ENCODE data around the gene PTGER2. TPM values are rescaled to one million over a fixed set of nuclear protein-coding genes. Genes with fewer than 3 reads are reported as not detected.
A peak's percentile ranks its signal among the peaks of the same experiment; 100 is the strongest.

Gene PTGER2
- total RNA-seq, 2 experiments from 2014 or later = 20.8 to 23.3 TPM

GRCh38 chr14:52342849-52343596 is 28.9 kb downstream of the PTGER2 start:
- Mint-ChIP-seq H3K9me3 (peaks cover 2% of the 10 kb centered on the region), H3K27ac (no peak overlapping the region), H3K4me3 (no peak overlapping the region), H3K4me1 (peaks cover 4% of the 10 kb centered on the region), H3K36me3 (no peaks in the 10 kb centered on the region), H3K27me3 (no peaks in the 10 kb centered on the region)
- DNase-seq = no peak

GRCh38 chr14:52346778-52347177 is 32.7 kb downstream of the PTGER2 start:
- Mint-ChIP-seq H3K4me3 (no peak overlapping the region), H3K36me3 (no peaks in the 10 kb centered on the region), H3K27ac (no peak overlapping the region), H3K27me3 (no peaks in the 10 kb centered on the region), H3K9me3 (peaks cover 2% of the 10 kb centered on the region), H3K4me1 (peaks cover 27% of the 10 kb centered on the region)
- DNase-seq = no peak

GRCh38 chr14:52348279-52348678 is 34.2 kb downstream of the PTGER2 start:
- Mint-ChIP-seq H3K4me1 (peaks cover 40% of the 10 kb centered on the region), H3K9me3 (peaks cover 2% of the 10 kb centered on the region), H3K27ac (no peak overlapping the region), H3K36me3 (no peaks in the 10 kb centered on the region), H3K27me3 (no peaks in the 10 kb centered on the region), H3K4me3 (no peak overlapping the region)
- DNase-seq = no peak

GRCh38 chr14:52348776-52349175 is 34.7 kb downstream of the PTGER2 start:
- Mint-ChIP-seq H3K4me1 (peaks cover 44% of the 10 kb centered on the region), H3K36me3 (no peaks in the 10 kb centered on the region), H3K4me3 (no peak overlapping the region), H3K27me3 (no peaks in the 10 kb centered on the region), H3K9me3 (peaks cover 2% of the 10 kb centered on the region), H3K27ac (no peak overlapping the region)
- DNase-seq = no peak

DNA sequence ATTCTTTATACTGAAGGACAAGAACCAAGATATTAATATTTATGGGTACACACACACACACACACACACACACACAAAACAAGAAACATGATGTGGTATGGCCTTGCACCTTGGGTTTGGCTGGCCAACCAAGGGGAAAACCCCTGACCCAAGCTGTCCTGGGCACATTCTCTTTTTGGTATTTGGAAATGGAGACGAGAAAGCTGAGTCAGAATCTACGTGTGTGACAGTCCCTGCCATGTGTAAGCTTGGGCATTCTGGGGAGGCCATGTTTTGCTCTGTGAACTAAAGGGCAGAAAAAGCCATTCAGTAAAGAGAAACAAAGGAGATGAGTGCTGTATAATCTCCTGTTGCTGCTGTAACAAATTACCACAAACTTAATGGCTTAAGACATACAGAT is 35.6 kb downstream of the PTGER2 start:
- Mint-ChIP-seq H3K4me1 (peaks cover 52% of the 10 kb centered on the region), H3K9me3 (peaks cover 4% of the 10 kb centered on the region), H3K27ac (no peak overlapping the region), H3K27me3 (no peaks in the 10 kb centered on the region), H3K36me3 (peaks cover 2% of the 10 kb centered on the region), H3K4me3 (no peak overlapping the region)
- no peak for DNase-seq

DNA sequence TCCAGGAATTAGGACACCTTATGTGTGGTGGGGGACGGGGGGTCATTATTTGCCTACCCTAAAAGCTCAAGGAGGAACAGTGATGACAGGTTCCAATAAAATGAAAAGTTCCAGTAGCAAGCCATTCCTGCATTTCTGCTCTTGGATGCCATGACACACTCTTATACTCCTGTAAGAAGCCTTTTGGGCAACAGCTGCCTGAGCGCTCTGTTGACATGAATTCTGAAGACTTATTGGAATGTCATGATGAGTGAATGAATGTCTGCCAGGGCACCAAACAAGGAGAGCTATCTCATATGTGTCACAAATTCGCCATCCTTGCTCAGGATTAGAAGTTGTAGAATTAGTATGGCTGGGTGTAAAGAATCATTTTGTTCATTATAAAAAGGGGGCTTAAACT is 36.3 kb downstream of the PTGER2 start:
- Mint-ChIP-seq H3K4me3 (no peak overlapping the region), H3K9me3 (peaks cover 7% of the 10 kb centered on the region), H3K27ac (peak overlapping the region; percentile 99), H3K36me3 (peaks cover 6% of the 10 kb centered on the region), H3K4me1 (peaks cover 60% of the 10 kb centered on the region), H3K27me3 (no peaks in the 10 kb centered on the region)
- DNase-seq = no peak

DNA sequence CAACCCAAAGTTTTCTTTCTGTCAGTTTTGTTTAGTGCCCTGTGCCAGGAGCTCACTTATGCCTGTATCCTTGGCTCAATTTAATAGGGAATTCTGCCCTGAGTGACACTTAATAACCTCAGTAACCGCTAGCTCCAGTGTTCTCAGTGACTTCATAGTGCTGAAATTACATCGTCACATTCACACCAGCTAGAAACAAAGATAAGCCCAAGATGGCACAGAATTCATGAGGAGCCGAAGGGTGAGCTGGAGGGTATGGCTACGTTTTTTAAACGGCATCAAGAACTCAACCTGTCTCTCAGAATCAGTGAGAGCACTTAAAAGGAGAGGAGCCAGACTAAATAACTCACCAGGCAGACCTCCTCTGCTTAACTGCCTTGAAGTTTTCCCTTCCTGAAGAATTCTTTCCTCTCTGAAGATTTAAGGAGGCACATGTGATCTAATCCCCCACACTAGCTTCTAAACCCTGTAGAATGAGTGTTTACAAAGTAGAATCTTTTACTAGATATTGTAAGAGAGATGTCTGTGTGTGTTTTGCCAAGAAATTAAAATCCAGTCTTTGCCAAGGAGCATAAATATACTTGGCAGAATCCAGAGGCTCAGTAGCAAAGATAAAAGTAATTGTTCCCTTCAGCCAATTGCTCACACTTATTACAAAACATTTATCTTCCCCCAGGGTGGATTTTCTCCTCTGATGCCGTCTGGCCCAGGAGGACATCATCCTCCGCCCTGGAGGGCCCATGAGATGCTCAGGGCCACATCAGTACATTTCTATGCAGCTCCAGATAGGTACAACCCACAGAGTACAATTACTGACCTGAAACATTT is 37.3 kb downstream of the PTGER2 start:
- H3K36me3 Mint-ChIP-seq = peaks cover 6% of the 10 kb centered on the region
- H3K27me3 Mint-ChIP-seq = no peaks in the 10 kb centered on the region
- H3K4me1 Mint-ChIP-seq = peaks cover 66% of the 10 kb centered on the region

DNA sequence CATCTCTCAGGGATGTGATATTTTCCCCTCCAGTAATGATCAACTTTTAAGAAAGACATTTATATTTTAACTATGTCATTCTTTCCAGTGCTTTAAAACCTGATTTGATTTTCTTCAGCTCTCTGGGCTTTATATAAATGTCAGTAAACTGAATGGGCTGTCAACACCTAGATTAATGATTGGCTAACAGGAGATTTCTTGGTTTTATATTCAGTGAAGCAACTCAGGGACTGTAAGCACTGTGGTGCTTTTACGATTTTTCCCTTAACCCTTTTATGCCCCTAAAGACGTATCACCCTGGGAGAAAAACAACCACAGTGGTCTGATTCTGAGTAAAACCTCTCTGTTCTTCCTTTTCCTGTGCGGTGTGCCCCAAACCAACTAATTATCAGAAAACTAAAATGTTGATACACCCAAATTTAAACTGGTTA is 38.0 kb downstream of the PTGER2 start:
- H3K4me3 Mint-ChIP-seq = peak overlapping the region; percentile 67
- H3K27ac Mint-ChIP-seq = peak overlapping the region; percentile 99
- peaks cover 6% of the 10 kb centered on the region for H3K36me3 Mint-ChIP-seq
- H3K4me1 Mint-ChIP-seq = peaks cover 66% of the 10 kb centered on the region
- H3K9me3 Mint-ChIP-seq = peaks cover 10% of the 10 kb centered on the region
- DNase-seq = peak; percentile 53
- no peaks in the 10 kb centered on the region for H3K27me3 Mint-ChIP-seq

More for the DNA sequence above, 37.3 kb downstream of the PTGER2 start:
- H3K9me3 Mint-ChIP-seq = peaks cover 10% of the 10 kb centered on the region
- DNase-seq = peak; percentile 42
- peak overlapping the region; percentile 67 for H3K4me3 Mint-ChIP-seq
- peak overlapping the region; percentile 99 for H3K27ac Mint-ChIP-seq

GRCh38 chr14:52352569-52352968 is 38.5 kb downstream of the PTGER2 start:
- DNase-seq = no peak
- Mint-ChIP-seq H3K9me3 (peaks cover 10% of the 10 kb centered on the region), H3K36me3 (peaks cover 6% of the 10 kb centered on the region), H3K4me1 (peaks cover 66% of the 10 kb centered on the region), H3K4me3 (peak overlapping the region; percentile 67), H3K27ac (peak overlapping the region; percentile 99), H3K27me3 (no peaks in the 10 kb centered on the region)

DNA sequence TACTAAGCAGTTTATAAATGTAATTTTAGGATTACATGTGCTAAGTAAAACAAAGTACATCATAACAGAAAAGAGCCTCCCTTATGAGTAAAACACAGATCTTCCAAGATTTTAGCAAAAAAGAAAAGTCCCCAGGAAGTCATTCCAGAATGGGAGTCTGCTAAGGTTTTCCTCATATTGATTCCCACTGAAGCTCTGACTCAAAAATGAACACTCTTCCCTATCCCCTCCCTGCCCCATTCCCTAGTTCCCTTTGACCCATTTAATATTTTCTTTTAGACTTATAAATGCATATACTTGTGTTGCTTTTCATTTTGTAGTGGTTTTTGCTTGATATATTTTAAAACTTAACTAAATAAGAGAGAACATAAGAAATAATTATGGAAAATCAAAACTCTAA is 40.1 kb downstream of the PTGER2 start:
- peaks cover 6% of the 10 kb centered on the region for H3K36me3 Mint-ChIP-seq
- H3K27ac Mint-ChIP-seq = no peak overlapping the region
- peaks cover 10% of the 10 kb centered on the region for H3K9me3 Mint-ChIP-seq
- no peak for DNase-seq
- no peaks in the 10 kb centered on the region for H3K27me3 Mint-ChIP-seq
- H3K4me3 Mint-ChIP-seq = no peak overlapping the region
- peaks cover 65% of the 10 kb centered on the region for H3K4me1 Mint-ChIP-seq

DNA sequence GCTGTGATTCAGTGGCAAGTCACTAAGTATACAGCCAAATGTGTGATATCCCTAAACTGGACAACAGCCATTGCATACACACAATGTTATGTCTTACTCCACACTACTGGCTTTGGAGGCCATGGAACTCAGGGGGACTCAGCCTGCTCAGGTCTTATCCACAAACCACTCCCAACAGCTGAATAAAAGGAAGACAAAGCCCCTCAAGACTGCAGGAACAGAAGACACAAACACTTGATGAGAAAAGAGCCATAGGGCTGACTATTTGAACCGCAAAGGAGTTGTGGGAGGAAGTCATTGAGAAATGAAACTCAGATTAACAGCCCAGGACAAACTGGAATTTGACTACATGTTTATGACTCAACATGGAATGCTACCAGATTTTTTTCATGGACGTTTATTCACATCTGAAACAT is 40.9 kb downstream of the PTGER2 start:
- DNase-seq = no peak
- H3K36me3 Mint-ChIP-seq = peaks cover 6% of the 10 kb centered on the region
- peak overlapping the region; percentile 76 for H3K27ac Mint-ChIP-seq
- no peak overlapping the region for H3K4me3 Mint-ChIP-seq
- H3K9me3 Mint-ChIP-seq = peaks cover 10% of the 10 kb centered on the region
- H3K27me3 Mint-ChIP-seq = no peaks in the 10 kb centered on the region
- H3K4me1 Mint-ChIP-seq = peaks cover 64% of the 10 kb centered on the region

GRCh38 chr14:52355526-52355925 is 41.4 kb downstream of the PTGER2 start:
- H3K4me1 Mint-ChIP-seq = peaks cover 63% of the 10 kb centered on the region
- no peak for DNase-seq
- H3K27me3 Mint-ChIP-seq = no peaks in the 10 kb centered on the region
- peaks cover 10% of the 10 kb centered on the region for H3K9me3 Mint-ChIP-seq
- no peak overlapping the region for H3K4me3 Mint-ChIP-seq
- no peak overlapping the region for H3K27ac Mint-ChIP-seq
- H3K36me3 Mint-ChIP-seq = peaks cover 6% of the 10 kb centered on the region

DNA sequence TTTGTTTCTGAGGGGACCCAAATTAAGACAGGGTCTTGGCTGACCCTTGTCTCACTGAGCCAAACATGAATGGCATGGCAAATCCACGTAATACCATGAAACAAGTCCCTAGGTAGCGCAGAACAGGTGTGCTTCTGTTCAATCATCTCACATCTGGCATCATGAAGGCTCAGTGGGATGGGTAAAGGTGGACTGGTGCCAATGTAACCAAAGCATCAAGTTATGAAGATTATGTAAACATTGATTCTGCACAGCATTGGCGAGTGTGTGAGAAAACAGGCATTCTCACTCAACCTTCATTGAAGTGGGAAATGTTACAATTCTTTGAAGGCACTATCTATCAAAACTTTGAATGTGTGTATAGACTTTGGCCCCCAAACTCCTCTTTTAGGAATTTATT is 41.9 kb downstream of the PTGER2 start:
- Mint-ChIP-seq H3K4me3 (no peak overlapping the region), H3K4me1 (peaks cover 60% of the 10 kb centered on the region), H3K9me3 (peaks cover 10% of the 10 kb centered on the region), H3K27me3 (no peaks in the 10 kb centered on the region), H3K27ac (no peak overlapping the region), H3K36me3 (peaks cover 6% of the 10 kb centered on the region)
- no peak for DNase-seq

GRCh38 chr14:52360831-52361230 is 46.7 kb downstream of the PTGER2 start:
- no peaks in the 10 kb centered on the region for H3K27me3 Mint-ChIP-seq
- no peak for DNase-seq
- no peak overlapping the region for H3K4me3 Mint-ChIP-seq
- H3K9me3 Mint-ChIP-seq = peaks cover under 1% of the 10 kb centered on the region
- peaks cover 18% of the 10 kb centered on the region for H3K4me1 Mint-ChIP-seq
- no peak overlapping the region for H3K27ac Mint-ChIP-seq
- H3K36me3 Mint-ChIP-seq = no peaks in the 10 kb centered on the region

DNA sequence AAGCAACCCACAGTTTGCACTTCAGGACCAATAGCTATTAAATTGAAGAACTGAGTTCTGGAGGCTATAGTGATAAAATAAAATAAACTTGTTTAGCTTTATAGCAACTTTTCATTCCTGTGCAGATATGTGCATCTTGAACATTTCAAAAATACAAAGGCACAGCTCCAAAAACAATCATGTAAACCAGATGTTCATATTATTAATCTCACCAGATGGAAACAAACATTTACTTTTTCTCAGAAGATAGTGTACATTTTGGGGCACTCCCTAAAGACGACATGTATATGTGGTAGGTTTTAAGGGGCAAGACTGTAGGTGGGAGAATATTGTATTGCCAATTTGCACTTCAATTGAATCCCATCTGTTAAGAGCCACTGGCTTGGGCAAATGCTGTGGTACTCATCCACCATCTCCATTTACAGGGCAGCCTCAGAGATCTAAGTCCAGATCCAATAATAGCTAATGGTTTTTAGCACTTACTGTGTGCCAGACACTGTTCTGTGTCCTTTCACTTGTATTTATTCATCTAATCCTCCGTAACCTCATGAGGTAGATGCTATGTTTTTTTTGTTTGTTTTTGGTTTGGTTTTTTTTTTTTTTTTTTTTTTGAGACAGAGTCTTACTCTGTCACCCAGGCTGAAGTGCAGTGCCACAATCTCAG is 49.1 kb downstream of the PTGER2 start:
- Mint-ChIP-seq H3K27ac (no peak overlapping the region), H3K27me3 (no peaks in the 10 kb centered on the region), H3K4me3 (no peak overlapping the region), H3K4me1 (peaks cover 15% of the 10 kb centered on the region), H3K36me3 (no peaks in the 10 kb centered on the region), H3K9me3 (no peaks in the 10 kb centered on the region)
- DNase-seq = no peak
